PC-3 (cell line): ENCODE results near the gene IRS2. TPM values are rescaled to one million over a fixed set of nuclear protein-coding genes. Genes with fewer than 3 reads are reported as not detected.
A peak's percentile ranks its signal among the peaks of the same experiment; 100 is the strongest.

Experiments
- ATAC-seq: fragments of 200-7000 bp; cut with Tn5 transposase; 2 replicates; pipeline ENCODE4 v1.9.1; 2020; ENCODE audit warnings: mild to moderate bottlenecking, moderate library complexity
- BruUV-seq: library from RNA; stranded (reverse); fragments of 400-500 nt; replicated peaks from 2 replicates; lab custom pipeline; 2021; lab: Mats Ljungman, UMichigan
- CTCF ChIA-PET: fragments of 300-600 bp; sonication (Branson Sonifier 250); formaldehyde crosslinking; loops from one replicate; lab custom pipeline; 2022; ENCODE audit warnings: antibody characterized with exemption; lab: Charles Lee
- POLR2A ChIA-PET: fragments of 300-600 bp; sonication (Branson Sonifier 250); formaldehyde crosslinking; loops from one replicate; lab custom pipeline; 2022; ENCODE audit warnings: antibody characterized with exemption; ENCODE audit not compliant: unreplicated experiment; lab: Charles Lee
- DNase-seq: peaks from one replicate; pipeline ENCODE4 v3.0.0-alpha.2; 2015
- H2AFZ ChIP-seq: fragments of 300-600 bp; sonication (generic); 2 replicates; pipeline ENCODE4 v1.6.0; 2016; ENCODE audit warnings: antibody characterized with exemption, low read length
- H3F3A ChIP-seq: fragments of 300-600 bp; sonication (generic); one replicate; pipeline ENCODE4 v1.6.0; 2017; ENCODE audit warnings: antibody characterized with exemption, low read length, control low read depth, mild to moderate bottlenecking; ENCODE audit not compliant: unreplicated experiment
- H3K27ac ChIP-seq: fragments of 300-600 bp; sonication (generic); 2 replicates; pipeline ENCODE4 v1.5.1; 2016; ENCODE audit warnings: mild to moderate bottlenecking, low read length
- H3K27me3 ChIP-seq: fragments of 300-600 bp; sonication (generic); 2 replicates; pipeline ENCODE4 v1.6.1; 2016; ENCODE audit warnings: low read length, mixed read lengths
- H3K36me3 ChIP-seq: fragments of 300-600 bp; sonication (generic); 2 replicates; pipeline ENCODE4 v1.6.1; 2016; ENCODE audit warnings: low read depth, mixed run types, low read length, mixed read lengths
- H3K4me1 ChIP-seq: fragments of 300-600 bp; sonication (generic); 2 replicates; pipeline ENCODE4 v1.5.1; 2016; ENCODE audit warnings: low read length; ENCODE audit not compliant: insufficient read depth
- H3K4me2 ChIP-seq: fragments of 300-600 bp; sonication (generic); 2 replicates; pipeline ENCODE4 v1.6.0; 2016; ENCODE audit warnings: low read length
- H3K4me3 ChIP-seq: fragments of 300-600 bp; sonication (generic); 2 replicates; pipeline ENCODE4 v1.5.1; 2016; ENCODE audit warnings: mild to moderate bottlenecking, low read length, mixed read lengths
- H3K79me2 ChIP-seq: fragments of 300-600 bp; sonication (generic); 2 replicates; pipeline ENCODE4 v1.6.1; 2017; ENCODE audit warnings: low read length, mixed read lengths
- H3K9ac ChIP-seq: fragments of 300-600 bp; sonication (generic); 2 replicates; pipeline ENCODE4 v1.6.0; 2016; ENCODE audit warnings: mild to moderate bottlenecking, low read length
- H3K9me2 ChIP-seq: fragments of 300-600 bp; sonication (generic); replicated peaks from 2 replicates; pipeline ENCODE4 v1.6.1; 2016; ENCODE audit warnings: mixed run types, low read length, mixed read lengths
- H3K9me3 ChIP-seq: fragments of 300-600 bp; sonication (generic); 2 replicates; pipeline ENCODE4 v1.6.1; 2016; ENCODE audit warnings: low read length, mixed read lengths
- H4K20me1 ChIP-seq: fragments of 300-600 bp; sonication (generic); 2 replicates; pipeline ENCODE4 v1.6.1; 2016; ENCODE audit warnings: low read length, mixed read lengths
- EZH2 ChIP-seq: fragments of 300-600 bp; sonication (generic); IDR thresholded peaks from one replicate; pipeline ENCODE4 v1.6.1; 2017; ENCODE audit warnings: antibody characterized with exemption, mild to moderate bottlenecking, low read length; ENCODE audit not compliant: unreplicated experiment
- EZH2phosphoT487 ChIP-seq: fragments of 300-600 bp; sonication (generic); IDR thresholded peaks from 2 replicates; pipeline ENCODE4 v1.6.1; 2018; ENCODE audit warnings: mild to moderate bottlenecking, antibody characterized with exemption, low read length, borderline replicate concordance
- intact Hi-C: fragments of 100-400 bp; cut with micrococcal nuclease; formaldehyde crosslinking; loops from 2 replicates; pipeline ENCODE4 v1.9.0; 2023
- total RNA-seq: library from RNA; depleted of rRNA; stranded (reverse); fragments of >200 nt; gene quantifications from 2 replicates; pipeline ENCODE4 v1.2.3, GENCODE V29; 2014
- TF ChIP-seq, protein P1 (sequence below): fragments of 300-600 bp; sonication (generic); conservative IDR thresholded peaks from 2 replicates; pipeline ENCODE4 v1.5.1; 2017; ENCODE audit warnings: antibody characterized with exemption, low read depth, mild to moderate bottlenecking, low read length

The IRS2 gene
- total RNA-seq, 1 experiment from 2014 or later: 5.6 TPM

DNA sequence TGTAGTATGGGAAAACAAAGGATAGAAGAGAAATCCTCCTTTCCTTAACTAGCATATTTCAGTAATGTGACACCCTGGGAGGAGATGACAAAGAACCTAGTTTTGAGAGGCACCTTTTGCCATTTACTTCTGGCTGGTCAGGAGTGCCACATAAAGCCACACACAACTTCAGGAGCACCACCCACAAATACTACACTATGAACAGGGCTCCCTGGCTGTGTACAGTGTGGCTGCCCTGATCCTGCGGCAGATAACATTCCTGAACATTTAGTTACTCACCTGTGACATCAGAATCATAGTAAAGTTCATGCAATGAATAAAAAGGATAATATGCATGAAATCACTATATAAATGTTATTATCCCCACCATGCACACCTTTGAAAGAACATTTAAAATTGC, 17.4 kb upstream of the IRS2 start:
- no peaks in the 10 kb centered on the region for H3K36me3 ChIP-seq
- H3F3A ChIP-seq: no peaks in the 10 kb centered on the region
- H3K27me3 ChIP-seq: no peaks in the 10 kb centered on the region
- ATAC-seq: peak; percentile 98
- H3K79me2 ChIP-seq: no peaks in the 10 kb centered on the region
- ChIA-PET CTCF (interaction anchor here (0.6 kb wide), 1 partner anchor 909 kb away, joined by 4 read pairs; no protein-coding TSS in a partner anchor), POLR2A (no interaction called here)
- peak; percentile 79 for DNase-seq
- peaks cover 22% of the 10 kb centered on the region for H3K4me1 ChIP-seq
- intact Hi-C loops: no loop called here
- no peaks in the 10 kb centered on the region for H4K20me1 ChIP-seq
- TF ChIP-seq EZH2: no peak
- no peaks in the 10 kb centered on the region for H3K9me2 ChIP-seq
- H3K4me3 ChIP-seq: no peak overlapping the region; the same call in 1 of the 2 replicates
- peak overlapping the region; percentile 72 for H3K27ac ChIP-seq
- peak overlapping the region; percentile 56 for H3K4me2 ChIP-seq
- no peak overlapping the region for H2AFZ ChIP-seq
- no peaks in the 10 kb centered on the region for H3K9me3 ChIP-seq
- H3K9ac ChIP-seq: no peak overlapping the region
- BruUV-seq: no TSS peak

- TF ChIP-seq EZH2: no peak
- TF ChIP-seq EZH2phosphoT487: no peak
- TF ChIP-seq, protein P1, sequence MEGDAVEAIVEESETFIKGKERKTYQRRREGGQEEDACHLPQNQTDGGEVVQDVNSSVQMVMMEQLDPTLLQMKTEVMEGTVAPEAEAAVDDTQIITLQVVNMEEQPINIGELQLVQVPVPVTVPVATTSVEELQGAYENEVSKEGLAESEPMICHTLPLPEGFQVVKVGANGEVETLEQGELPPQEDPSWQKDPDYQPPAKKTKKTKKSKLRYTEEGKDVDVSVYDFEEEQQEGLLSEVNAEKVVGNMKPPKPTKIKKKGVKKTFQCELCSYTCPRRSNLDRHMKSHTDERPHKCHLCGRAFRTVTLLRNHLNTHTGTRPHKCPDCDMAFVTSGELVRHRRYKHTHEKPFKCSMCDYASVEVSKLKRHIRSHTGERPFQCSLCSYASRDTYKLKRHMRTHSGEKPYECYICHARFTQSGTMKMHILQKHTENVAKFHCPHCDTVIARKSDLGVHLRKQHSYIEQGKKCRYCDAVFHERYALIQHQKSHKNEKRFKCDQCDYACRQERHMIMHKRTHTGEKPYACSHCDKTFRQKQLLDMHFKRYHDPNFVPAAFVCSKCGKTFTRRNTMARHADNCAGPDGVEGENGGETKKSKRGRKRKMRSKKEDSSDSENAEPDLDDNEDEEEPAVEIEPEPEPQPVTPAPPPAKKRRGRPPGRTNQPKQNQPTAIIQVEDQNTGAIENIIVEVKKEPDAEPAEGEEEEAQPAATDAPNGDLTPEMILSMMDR: no peak
- no peaks in the 10 kb centered on the region for H3K36me3 ChIP-seq
- no peaks in the 10 kb centered on the region for H3K9me3 ChIP-seq
- no peaks in the 10 kb centered on the region for H4K20me1 ChIP-seq
- H3K27ac ChIP-seq: peak overlapping the region; percentile 72
- ATAC-seq (peak; percentile 40), DNase-seq (no peak)
- BruUV-seq: no TSS peak
- POLR2A ChIA-PET: no interaction called here
- H3K27me3 ChIP-seq: no peaks in the 10 kb centered on the region
- H3K9me2 ChIP-seq: no peaks in the 10 kb centered on the region
- CTCF ChIA-PET: no interaction called here
- no peaks in the 10 kb centered on the region for H3K79me2 ChIP-seq
- intact Hi-C loops: no loop called here
- H2AFZ ChIP-seq: no peak overlapping the region
- no peaks in the 10 kb centered on the region for H3F3A ChIP-seq
- H3K4me3 ChIP-seq: no peak overlapping the region; the same call in 1 of the 2 replicates
- peak overlapping the region; percentile 8; the same call in 1 of the 2 replicates for H3K9ac ChIP-seq
- H3K4me1 ChIP-seq: peaks cover 27% of the 10 kb centered on the region
- peak overlapping the region; percentile 56 for H3K4me2 ChIP-seq
These were observed 16.6 kb upstream of the IRS2 start for GRCh38 chr13:109802936-109803335.

DNA sequence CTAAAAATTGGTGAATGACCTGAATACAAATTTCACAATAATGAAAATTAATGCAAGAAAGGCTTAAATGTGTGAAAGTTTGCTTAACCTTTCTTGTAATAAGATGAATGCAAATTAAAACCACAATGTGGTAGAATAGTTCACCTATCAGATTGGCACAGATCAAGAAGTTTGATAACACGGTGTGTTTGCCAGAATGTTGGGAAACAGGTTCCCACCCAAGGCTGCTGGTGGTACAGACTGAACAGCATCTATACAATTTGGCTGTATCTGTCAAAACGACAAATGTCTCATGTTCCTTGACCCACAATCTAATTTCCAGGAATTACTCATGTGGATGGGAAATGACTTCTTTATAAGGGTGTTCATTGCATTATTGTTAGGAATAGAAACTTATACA, 8.6 kb upstream of the IRS2 start:
- Histone ChIP-seq H3K9ac (no peak overlapping the region), H3K9me2 (no peaks in the 10 kb centered on the region), H3K4me2 (no peak overlapping the region), H4K20me1 (no peaks in the 10 kb centered on the region), H3K4me3 (no peak overlapping the region), H3K79me2 (no peaks in the 10 kb centered on the region), H3K27ac (no peak overlapping the region), H3K36me3 (no peaks in the 10 kb centered on the region), H3K4me1 (peaks cover 23% of the 10 kb centered on the region; the same call in 1 of the 2 replicates), H3F3A (peaks cover 2% of the 10 kb centered on the region), H3K27me3 (no peaks in the 10 kb centered on the region), H3K9me3 (no peaks in the 10 kb centered on the region), H2AFZ (no peak overlapping the region)
- CTCF ChIA-PET: no interaction called here
- intact Hi-C loops: no loop called here
- no peak for ATAC-seq
- POLR2A ChIA-PET: no interaction called here
- TF ChIP-seq, protein P1: no peak
- no peak for TF ChIP-seq EZH2phosphoT487
- no peak for TF ChIP-seq EZH2
- no TSS peak for BruUV-seq
- DNase-seq: peak; percentile 48
